Spinal cord (tissue), 10 donors: ENCODE data around the gene ITGA1. TPM values are rescaled to one million over a fixed set of nuclear protein-coding genes. Genes with fewer than 3 reads are reported as not detected.

ENCODE experiments used
- DNase-seq, 6 donors: peaks; one replicate each; pipeline versions ENCODE4 v3.0.0 to v3.0.0-alpha.2; 2013 to 2015; ENCODE audit warnings: low spot score in 6 of 6, low read depth in 4 of 6
- H3K27ac ChIP-seq: one replicate; pipeline ENCODE4 v1.5.1; 2013; ENCODE audit warnings: low read depth, low read length, control low read depth
- H3K27me3 ChIP-seq: one replicate; pipeline ENCODE4 v1.6.1; 2013; ENCODE audit warnings: low read length; ENCODE audit not compliant: control insufficient read depth, insufficient read depth
- H3K36me3 ChIP-seq: one replicate; pipeline ENCODE4 v1.6.1; 2013; ENCODE audit warnings: low read length; ENCODE audit not compliant: control insufficient read depth, insufficient read depth
- H3K4me1 ChIP-seq: one replicate; pipeline ENCODE4 v1.6.1; 2013; ENCODE audit warnings: low read length; ENCODE audit not compliant: control insufficient read depth, insufficient read depth
- H3K4me3 ChIP-seq: one replicate; pipeline ENCODE4 v1.5.1; 2013; ENCODE audit warnings: low read depth, low read length, control low read depth
- H3K9me3 ChIP-seq: one replicate; pipeline ENCODE4 v1.6.1; 2013; ENCODE audit warnings: low read length; ENCODE audit not compliant: control insufficient read depth, insufficient read depth
- WGBS: methylation state at CpG from one replicate; pipeline ENCODE4 v1.1.5; 2013; ENCODE audit warnings: missing lambda C conversion rate; ENCODE audit not compliant: insufficient coverage; 5-methylcytosine and 5-hydroxymethylcytosine counted together
- polyA plus RNA-seq, 2 donors: library from polyadenylated mRNA; unstranded; fragments of 120-200 nt; gene quantifications; one replicate each; pipeline ENCODE4 v1.2.1, GENCODE V29; 2013; ENCODE audit not compliant: insufficient read length in 2 of 2
- small RNA-seq: library from RNA; depleted of rRNA; stranded (forward); fragments of <200 nt; gene quantifications from one replicate; pipeline ENCODE3, GENCODE V24; 2014; ENCODE audit warnings: low replicate concordance
- total RNA-seq, 2 donors: library from RNA; depleted of rRNA in 1 of 2; stranded (reverse); fragments of 120-200 nt in 1 of 2; fragments of >200 nt in 1 of 2; gene quantifications; one replicate each; pipeline versions ENCODE4 v1.2.3 to v1.2.4, GENCODE V29; 2013 to 2014
- donor health status: healthy.

ITGA1 gene
- total and polyA plus RNA-seq, 4 donors = 8.2 to 64.0 (median 17.3) TPM

GRCh38 chr5:52998552-52999313, 211.0 kb downstream of the ITGA1 start:
- H3K27me3 ChIP-seq = no peaks in the 10 kb centered on the region
- no peaks in the 10 kb centered on the region for H3K4me1 ChIP-seq
- H3K36me3 ChIP-seq = no peaks in the 10 kb centered on the region
- 59% methylated on average over 1 of the region's 2 CpGs for WGBS
- H3K9me3 ChIP-seq = no peaks in the 10 kb centered on the region
- H3K4me3 ChIP-seq = no peak overlapping the region
- peak in 1 of 6 donors; percentile 11 for DNase-seq
- H3K27ac ChIP-seq = no peak overlapping the region

DNA sequence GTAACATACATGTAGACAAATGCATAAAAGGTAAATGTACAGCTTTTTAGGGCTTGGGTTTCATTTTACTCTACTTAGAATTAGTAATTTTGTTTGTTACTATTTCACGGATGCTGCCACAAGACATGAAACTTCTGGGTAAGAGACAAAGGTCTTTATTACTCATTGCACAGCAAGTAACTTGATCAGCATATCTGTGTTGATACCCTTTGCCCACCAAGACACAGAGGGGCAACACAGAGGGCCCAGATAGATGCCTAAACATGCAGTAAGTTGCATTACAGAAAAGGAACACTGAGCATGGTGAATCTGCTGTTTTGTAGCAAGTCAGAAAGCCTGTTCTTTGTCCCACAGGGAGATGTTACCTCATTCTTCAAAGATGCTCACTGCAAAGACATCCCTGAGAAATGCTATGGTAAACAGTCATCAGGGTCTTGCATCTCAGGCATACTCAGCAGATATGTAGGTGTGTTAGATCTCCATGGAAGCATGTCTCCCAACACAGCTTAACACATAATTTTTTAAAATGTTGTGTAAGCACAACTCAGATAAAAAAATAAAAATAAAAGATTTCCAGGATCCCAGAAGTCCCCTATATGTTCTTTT, 211.7 kb downstream of the ITGA1 start:
- H3K27me3 ChIP-seq = no peaks in the 10 kb centered on the region
- no peaks in the 10 kb centered on the region for H3K9me3 ChIP-seq
- no peaks in the 10 kb centered on the region for H3K4me1 ChIP-seq
- H3K4me3 ChIP-seq = no peak overlapping the region
- H3K36me3 ChIP-seq = no peaks in the 10 kb centered on the region
- H3K27ac ChIP-seq = no peak overlapping the region
- no peak for DNase-seq
- WGBS = no CpG with 5 or more reads among the region's 1 CpG

DNA sequence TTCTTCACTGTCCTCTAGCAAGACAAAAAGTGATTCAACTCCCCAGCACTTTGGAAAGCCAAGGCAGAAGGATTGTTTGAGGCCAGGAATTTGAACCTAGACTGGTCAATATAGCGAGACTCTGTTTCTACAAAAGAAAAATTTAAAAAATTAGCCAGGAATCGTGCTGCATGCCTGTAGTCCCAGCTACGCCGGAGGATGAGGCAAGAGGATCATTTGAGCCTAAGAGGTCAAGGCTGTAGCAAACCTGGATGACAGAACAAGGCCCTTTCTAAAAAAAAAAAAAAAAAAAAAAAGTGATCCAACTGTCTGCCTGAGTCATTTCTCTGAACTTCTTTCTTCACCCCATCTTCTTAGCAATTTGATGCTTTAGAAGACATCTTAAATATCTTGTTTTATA, 213.8 kb downstream of the ITGA1 start:
- Histone ChIP-seq H3K9me3 (no peaks in the 10 kb centered on the region), H3K4me3 (no peak overlapping the region), H3K27me3 (no peaks in the 10 kb centered on the region), H3K4me1 (no peaks in the 10 kb centered on the region), H3K36me3 (no peaks in the 10 kb centered on the region), H3K27ac (no peak overlapping the region)
- 100% methylated on average over 4 of the region's 4 CpGs for WGBS
- DNase-seq = no peak

DNA sequence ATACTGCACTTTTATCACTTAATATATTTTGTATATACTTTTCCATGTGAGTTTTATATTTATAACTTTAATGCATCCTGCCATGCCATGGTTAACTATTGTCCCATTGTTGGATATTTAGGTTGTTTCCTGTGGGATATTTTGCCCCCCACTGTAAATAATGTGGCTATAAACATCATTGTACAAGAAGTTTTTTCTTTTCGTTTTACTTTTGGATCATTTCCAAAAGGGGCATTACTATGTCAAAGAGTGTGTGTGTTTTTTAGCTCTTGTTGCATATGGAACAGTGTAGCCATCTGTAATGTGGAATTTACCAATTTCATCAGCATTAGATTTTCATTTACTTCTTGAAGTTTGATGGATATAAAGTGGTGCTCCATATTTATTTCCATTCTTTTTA, 214.8 kb downstream of the ITGA1 start:
- no peak for DNase-seq
- no peak overlapping the region for H3K27ac ChIP-seq
- H3K9me3 ChIP-seq = no peaks in the 10 kb centered on the region
- H3K27me3 ChIP-seq = no peaks in the 10 kb centered on the region
- H3K36me3 ChIP-seq = no peaks in the 10 kb centered on the region
- H3K4me3 ChIP-seq = no peak overlapping the region
- no peaks in the 10 kb centered on the region for H3K4me1 ChIP-seq
- no CpG with 5 or more reads among the region's 1 CpG for WGBS

GRCh38 chr5:53003144-53003543, 215.4 kb downstream of the ITGA1 start:
- Histone ChIP-seq H3K27me3 (no peaks in the 10 kb centered on the region), H3K4me1 (no peaks in the 10 kb centered on the region), H3K27ac (no peak overlapping the region), H3K36me3 (no peaks in the 10 kb centered on the region), H3K4me3 (no peak overlapping the region), H3K9me3 (no peaks in the 10 kb centered on the region)
- DNase-seq = no peak
- no CpG with 5 or more reads among the region's 1 CpG for WGBS

DNA sequence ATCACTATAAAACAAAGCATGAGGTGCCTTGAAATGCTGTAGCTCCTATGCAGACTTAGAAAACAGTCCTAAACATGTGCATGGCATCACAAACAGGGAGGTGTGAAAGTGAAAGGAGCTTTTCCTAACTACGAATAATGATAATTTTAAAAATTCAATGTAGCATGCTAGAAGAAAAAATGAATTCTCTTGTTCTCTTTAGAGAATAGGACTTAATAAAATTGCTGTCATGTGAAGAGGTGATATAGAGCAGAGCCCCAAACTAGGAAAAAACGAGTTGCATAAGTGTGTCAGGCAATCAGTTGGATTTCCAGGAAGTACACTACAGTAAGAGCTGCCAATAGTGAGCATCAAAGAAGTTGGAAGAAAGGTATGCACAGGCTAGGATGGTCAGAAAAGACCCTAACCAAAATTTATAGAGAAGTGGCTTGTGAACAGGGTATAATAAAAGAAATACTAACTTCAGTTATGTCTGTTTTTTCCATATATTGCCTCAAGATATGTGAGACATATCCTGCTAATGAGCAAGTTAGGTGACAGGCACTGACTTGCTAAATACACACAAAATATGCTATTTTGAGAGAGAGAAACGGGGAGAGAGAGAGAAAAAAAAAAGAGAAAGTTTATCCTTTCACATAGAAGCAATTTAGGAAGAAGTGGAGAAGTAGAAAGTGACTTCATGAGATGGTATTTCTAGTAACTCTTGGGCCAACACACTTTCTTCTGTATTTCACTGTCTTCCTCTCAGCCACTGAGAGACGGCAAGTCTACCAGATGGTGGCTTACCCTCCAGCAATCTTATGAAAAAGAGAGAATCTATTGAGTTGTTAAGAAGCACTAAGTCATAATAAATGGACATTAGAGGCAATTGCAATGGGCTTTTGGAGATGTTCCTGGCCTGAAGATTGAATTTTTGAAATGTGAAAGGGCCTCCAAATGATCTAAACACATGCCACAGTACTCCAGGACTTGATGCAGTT, 219.5 kb downstream of the ITGA1 start:
- DNase-seq = no peak
- Histone ChIP-seq H3K4me1 (no peaks in the 10 kb centered on the region), H3K27me3 (no peaks in the 10 kb centered on the region), H3K36me3 (no peaks in the 10 kb centered on the region), H3K4me3 (no peak overlapping the region), H3K9me3 (no peaks in the 10 kb centered on the region), H3K27ac (no peak overlapping the region)
- WGBS = 100% methylated on average over 1 of the region's 4 CpGs

DNA sequence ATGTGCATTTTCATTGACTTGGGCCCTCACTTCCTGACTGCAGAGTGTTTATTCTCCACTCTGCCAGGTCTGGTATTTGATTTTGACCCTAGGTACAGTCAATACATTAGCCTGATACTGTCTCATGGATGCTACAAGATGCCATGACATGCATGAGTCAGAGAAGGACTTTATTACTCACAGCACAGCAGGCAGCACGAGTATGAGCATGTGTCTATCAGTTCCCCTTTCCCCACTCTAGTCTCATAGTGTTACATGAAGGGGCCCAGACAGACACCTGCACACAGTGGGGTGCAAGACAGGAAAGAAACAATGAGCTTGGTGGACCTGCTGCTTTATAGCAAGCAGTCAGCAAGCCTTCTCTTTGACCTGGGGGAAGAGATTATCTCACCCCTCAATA, 221.0 kb downstream of the ITGA1 start:
- H3K36me3 ChIP-seq = no peaks in the 10 kb centered on the region
- no peaks in the 10 kb centered on the region for H3K9me3 ChIP-seq
- no peaks in the 10 kb centered on the region for H3K4me1 ChIP-seq
- DNase-seq = no peak
- H3K27ac ChIP-seq = no peak overlapping the region
- H3K4me3 ChIP-seq = no peak overlapping the region
- H3K27me3 ChIP-seq = no peaks in the 10 kb centered on the region
- 67% methylated on average over 1 of the region's 1 CpG for WGBS

Small RNA genes within 50 kb of the gene (small RNA-seq; reads per million reads assigned to genes)
- gene B3GNTL1P1 = not detected

Other genes with a start within 250 kb of the ITGA1 start
- 10 to 100 TPM; 29.3 to 30.4 TPM for gene PELO, start within 50 bp of the ITGA1 start, total RNA-seq
- gene PELO, start within 50 bp of the ITGA1 start, polyA plus RNA-seq = 10 to 100 TPM; 17.7 to 18.2 TPM
- gene ITGA2, start 201.4 kb downstream of the ITGA1 start, total RNA-seq = 10 to 100 TPM in 1 of 2 donors, 1 to 10 TPM in 1; 6.5 to 14.1 TPM
- 1 to 10 TPM; 2.0 to 2.7 TPM for gene ITGA2, start 201.4 kb downstream of the ITGA1 start, polyA plus RNA-seq